Ramos (cell line): ENCODE measurements around the gene CACNB2.
"Not testable (repeated sequence)": the region's sequence is repeated elsewhere in the genome, so short reads cannot be mapped to it uniquely, and the experiment has no call there.

Experiments
- in situ Hi-C: fragments of 300-500 bp; cut with MboI; formaldehyde crosslinking; loops from one replicate; pipeline ENCODE4 v1.14.3; 2022; ENCODE audit warnings: low sequenced_read_pairs; ENCODE audit not compliant: unreplicated experiment

Gene CACNB2

GRCh38 chr10:18532881-18533535, 392.8 kb downstream of the CACNB2 start:
- in situ Hi-C loops, result no loop called here

- in situ Hi-C loops, result no loop called here
Observed at GRCh38 chr10:18533896-18534295, 393.7 kb downstream of the CACNB2 start.

DNA sequence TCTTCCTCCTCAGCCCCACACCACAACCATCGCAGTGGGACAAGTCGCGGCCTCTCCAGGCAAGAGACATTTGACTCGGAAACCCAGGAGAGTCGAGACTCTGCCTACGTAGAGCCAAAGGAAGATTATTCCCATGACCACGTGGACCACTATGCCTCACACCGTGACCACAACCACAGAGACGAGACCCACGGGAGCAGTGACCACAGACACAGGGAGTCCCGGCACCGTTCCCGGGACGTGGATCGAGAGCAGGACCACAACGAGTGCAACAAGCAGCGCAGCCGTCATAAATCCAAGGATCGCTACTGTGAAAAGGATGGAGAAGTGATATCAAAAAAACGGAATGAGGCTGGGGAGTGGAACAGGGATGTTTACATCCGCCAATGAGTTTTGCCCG, 399.1 kb downstream of the CACNB2 start:
- in situ Hi-C loops, result loop anchor here (5.0 kb wide), 1 partner anchor 53 kb away; no protein-coding TSS in a partner anchor

DNA sequence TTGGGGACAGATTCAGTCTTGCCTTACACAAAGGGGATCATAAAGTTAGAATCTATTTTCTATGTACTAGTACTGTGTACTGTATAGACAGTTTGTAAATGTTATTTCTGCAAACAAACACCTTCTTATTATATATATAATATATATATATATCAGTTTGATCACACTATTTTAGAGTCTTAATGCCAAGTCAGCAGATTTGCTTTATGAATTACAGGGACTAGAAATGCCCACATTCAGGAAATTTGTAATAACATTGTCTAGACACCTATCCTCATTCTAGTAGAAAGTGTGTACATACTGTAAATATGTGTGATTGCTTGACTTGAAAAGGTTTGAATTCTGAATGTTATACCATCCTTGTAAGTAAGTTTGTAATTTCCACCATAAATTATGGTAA, 400.0 kb downstream of the CACNB2 start:
- in situ Hi-C loops, result no loop called here

GRCh38 chr10:18542832-18543231, 402.6 kb downstream of the CACNB2 start:
- in situ Hi-C loops, result no loop called here

- in situ Hi-C loops, result no loop called here
Observed at GRCh38 chr10:18545621-18546305, 405.5 kb downstream of the CACNB2 start.

DNA sequence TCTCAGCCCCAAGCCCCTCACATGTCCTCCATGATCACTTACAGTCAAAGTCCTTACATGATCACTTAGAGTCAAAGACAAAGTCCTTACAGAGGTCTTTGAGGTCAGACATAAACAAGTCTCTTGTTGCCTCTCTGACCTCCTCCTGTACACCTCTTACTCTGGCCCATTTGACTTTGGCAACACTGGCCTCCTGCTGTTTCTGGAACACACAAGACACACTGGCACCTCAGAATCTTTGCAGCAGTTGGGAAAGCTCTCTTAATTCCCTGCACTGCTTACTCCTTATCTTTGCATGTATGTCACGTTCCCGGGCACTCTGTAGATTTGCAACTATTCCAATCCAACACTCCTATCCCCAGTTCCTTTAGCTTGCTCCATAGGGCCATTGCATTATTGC, 408.9 kb downstream of the CACNB2 start:
- in situ Hi-C loops, result no loop called here

GRCh38 chr10:18551473-18551872, 411.2 kb downstream of the CACNB2 start:
- in situ Hi-C loops, result no loop called here

DNA sequence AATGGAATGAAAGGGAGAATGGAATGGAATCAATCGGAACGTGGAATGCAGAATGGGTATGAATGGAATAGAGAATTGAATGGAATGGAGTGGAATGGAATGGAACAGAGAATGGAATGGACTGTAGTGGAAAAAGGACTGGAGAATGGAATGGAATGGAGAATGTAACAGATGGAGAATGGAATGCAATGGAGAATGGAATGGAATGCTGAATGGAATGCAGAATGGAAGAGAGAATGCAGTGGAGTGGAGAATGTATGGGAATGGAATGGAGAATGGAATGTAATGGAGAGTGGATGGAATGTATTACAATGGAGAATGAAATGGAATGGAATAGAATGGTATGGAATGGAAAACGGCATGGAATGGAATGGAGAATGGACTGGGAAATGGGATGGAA, 414.3 kb downstream of the CACNB2 start:
- in situ Hi-C loops, result no loop called here

DNA sequence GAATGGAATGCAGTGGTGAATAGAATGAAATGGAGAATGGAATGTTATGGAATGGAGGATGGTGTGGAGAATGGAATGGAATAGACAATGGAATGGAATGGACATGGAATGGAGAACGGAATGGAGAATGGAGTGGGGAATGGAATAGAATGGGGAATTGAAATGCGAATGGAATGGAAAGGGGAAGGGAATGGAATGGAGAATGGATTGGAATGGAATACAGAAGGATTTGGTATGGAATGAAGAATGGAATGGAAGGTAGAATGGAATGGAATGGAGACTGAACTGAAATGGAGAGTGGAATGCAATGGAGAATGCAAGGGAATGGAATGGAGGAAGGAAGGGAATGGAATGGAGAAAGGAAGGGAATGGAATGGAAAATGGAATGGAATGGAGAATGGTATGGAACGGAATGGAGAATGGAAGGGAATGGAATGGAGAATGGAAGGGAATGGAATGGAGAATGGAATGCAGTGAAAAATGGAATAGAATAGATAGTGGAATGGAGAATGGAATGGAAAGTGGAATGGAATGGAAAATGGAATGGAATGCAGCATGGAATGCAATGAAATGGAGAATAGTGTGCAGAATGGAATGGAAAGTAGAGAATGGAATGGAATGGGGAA, 416.4 kb downstream of the CACNB2 start:
- in situ Hi-C loops, result no loop called here

DNA sequence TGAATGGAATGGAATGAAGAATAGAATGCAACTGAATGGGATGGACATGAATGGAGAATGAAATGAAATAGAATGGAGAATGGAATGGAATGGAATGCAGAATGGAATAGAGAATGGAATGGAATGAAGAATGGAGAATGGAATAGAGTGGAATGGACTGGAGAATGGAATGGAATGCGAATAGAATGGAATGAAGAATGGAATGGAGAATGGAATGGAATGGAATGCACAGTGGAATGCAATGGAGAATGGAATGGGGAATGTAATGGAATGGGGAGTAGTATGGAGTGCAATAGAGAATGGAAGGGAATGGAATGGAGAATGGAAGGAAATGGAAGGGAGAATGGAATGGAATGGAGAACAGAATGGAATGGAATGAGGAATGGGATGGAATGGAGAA, 417.7 kb downstream of the CACNB2 start:
- in situ Hi-C loops, result no loop called here

DNA sequence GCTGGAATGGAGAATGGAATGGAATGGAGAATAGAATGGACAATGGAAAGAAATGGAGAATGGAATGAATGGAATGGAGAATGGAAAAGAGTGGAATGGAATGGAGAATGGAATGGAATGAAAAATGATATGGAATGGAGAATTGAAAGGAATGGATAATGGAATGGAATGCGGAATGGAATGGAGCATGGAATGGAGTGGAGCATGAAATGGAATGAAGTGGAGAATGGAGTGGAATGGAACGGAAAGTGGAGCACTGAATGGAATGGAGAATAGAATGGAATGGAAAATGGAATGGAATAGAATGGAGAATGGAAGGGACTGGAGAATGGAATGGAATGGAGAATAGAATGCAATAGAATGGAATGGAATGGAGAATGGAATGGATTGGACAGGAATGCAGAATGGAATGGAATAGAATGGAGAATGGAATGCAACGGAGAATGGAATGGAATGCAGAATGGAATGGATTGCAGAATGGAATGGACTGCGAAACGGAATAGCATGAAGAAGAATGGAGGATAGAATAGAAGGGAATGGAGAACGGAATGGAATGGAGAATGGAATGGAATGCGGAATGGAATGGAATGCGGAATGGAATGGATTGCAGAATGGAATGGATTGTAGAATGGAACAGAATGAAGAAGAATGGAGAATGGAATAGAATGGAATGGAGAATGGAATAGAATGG, 421.8 kb downstream of the CACNB2 start:
- in situ Hi-C loops, result no loop called here

- in situ Hi-C loops, result no loop called here
Observed at GRCh38 chr10:18563003-18563726, 422.9 kb downstream of the CACNB2 start.

DNA sequence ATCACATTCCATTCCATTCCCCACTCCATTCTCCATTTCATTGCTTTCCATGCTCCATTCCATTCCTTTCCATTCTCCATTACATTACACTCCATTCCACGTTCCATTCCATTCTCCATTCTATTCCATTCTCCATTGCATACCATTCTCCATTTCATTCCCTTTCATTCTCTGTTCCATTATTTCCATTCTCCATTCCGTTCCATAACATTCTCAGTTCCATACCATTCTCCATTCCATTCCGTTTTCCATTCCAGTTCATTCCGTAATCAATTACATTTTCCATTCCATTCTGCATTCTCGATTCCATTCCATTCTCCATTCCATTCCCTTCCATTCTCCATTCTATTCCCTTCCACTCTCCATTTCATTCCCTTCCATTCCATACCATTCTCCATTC, 424.8 kb downstream of the CACNB2 start:
- in situ Hi-C loops, result no loop called here

GRCh38 chr10:18566177-18566576, 426.0 kb downstream of the CACNB2 start:
- in situ Hi-C loops, result no loop called here

DNA sequence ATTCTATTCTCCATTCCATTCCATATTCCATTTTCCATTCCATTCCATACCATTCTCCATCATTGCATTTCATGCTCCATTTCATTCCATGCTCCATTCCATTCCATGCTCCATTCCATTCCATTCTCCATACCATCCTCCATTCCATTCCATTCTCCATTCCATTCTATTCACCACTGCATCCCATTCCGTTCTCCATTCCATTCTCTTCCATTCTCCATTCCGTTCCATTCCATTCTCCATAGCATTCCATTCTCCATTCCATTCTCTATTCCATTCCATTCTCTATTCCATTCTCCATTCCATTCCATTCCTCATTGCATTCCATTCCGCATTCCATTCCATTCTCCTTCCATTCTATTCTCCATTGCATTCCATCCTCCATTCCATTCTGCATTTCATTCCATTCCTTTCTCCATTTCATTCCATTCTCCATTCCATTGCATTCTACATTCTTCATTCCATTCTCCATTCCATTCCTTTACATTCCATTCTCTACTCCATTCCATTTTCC, 427.2 kb downstream of the CACNB2 start:
- in situ Hi-C loops, result no loop called here

- in situ Hi-C loops, result not testable (repeated sequence)
Observed at GRCh38 chr10:18570386-18570785, 430.2 kb downstream of the CACNB2 start.

- in situ Hi-C loops, result no loop called here
Observed at GRCh38 chr10:18571076-18571475, 430.9 kb downstream of the CACNB2 start.

GRCh38 chr10:18571780-18572179, 431.6 kb downstream of the CACNB2 start:
- in situ Hi-C loops, result no loop called here

DNA sequence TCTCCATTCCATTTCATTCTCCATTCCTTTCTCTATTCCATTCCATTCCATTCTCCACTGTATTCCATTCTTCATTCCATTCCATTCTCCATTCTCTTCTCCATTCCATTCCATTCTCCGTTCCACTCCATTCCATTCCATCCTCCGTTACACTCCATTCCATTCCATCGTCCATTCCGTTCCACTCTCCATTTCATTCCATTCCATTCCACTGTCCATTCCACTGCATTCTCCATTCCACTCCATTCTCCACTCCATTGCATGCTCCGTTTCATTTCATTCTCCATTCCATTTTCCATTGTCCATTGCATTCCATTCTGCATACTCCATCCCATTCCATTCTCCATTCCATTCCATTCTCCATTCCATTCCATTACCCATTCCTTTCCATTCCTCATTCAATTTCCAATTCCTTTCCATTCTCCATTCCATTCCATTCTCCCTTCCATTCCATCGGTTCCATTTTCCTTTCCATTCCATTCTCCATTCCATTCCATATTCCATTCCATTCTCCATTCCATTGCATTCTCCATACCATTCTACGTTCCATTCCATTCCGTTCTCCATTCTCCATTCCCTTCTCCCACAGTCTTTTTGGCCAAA, 432.8 kb downstream of the CACNB2 start:
- in situ Hi-C loops, result no loop called here
